ENCODE measurements around the gene MAP3K6.

The MAP3K6 gene

DNA sequence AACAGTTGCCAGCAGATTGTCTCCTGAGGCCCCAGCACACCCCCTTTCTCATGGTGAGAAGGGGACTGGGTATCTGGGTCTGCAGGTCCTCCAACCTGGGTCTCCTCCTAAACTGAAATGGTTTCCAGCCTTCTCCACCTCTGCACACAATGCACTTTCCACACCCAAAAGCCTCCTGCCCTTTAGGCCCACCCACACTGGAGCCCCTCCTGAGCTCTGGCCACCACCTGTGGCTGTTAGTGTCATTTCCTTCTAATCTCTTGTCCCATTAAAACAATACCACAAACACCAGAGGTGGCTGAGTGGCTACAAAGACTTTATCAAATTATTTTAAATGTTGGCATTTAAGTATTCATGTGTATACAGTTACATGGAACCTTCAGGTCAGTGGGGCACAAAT lies 37.2 kb upstream of the MAP3K6 start:
- Histone ChIP-seq H3K27me3 (ENCODE audit: insufficient read depth, low read length) (no peaks in the 10 kb centered on the region), H4K8ac (ENCODE audit: low read depth, low read length) (no peak overlapping the region), H2AFZ (ENCODE audit: insufficient read depth, low read length, poor library complexity) (no peak overlapping the region), H2AK5ac (ENCODE audit: low read length) (no peak overlapping the region), H3K18ac (ENCODE audit: low read length) (no peak overlapping the region), H3K9me3 (ENCODE audit: insufficient read depth, low read depth, low read length) (peaks cover 4% of the 10 kb centered on the region), H3K14ac (ENCODE audit: low read length) (no peak overlapping the region), H3K4me1 (ENCODE audit: control insufficient read depth in 1 of 2, insufficient read depth in 2 of 2, low read length in 2 of 2) (peaks cover 11 to 23% of the 10 kb centered on the region in 2 experiments), H4K91ac (ENCODE audit: low read depth, low read length) (no peak overlapping the region), H3K23ac (ENCODE audit: low read length) (no peak overlapping the region), H2BK12ac (ENCODE audit: low read length) (no peak overlapping the region), H3K79me1 (ENCODE audit: low read length) (peaks cover 4% of the 10 kb centered on the region), H2BK120ac (ENCODE audit: insufficient read depth, low read length, poor library complexity) (no peak overlapping the region), H3K4me3 (ENCODE audit: low read depth, low read length) (no peak overlapping the region), H4K12ac (ENCODE audit: low read depth, low read length) (no peak overlapping the region), H3K9ac (ENCODE audit: low read length) (no peak overlapping the region), H3K4ac (ENCODE audit: low read depth, low read length) (no peak overlapping the region), H3K27ac (ENCODE audit: low read depth, low read length) (no peak overlapping the region), H2BK5ac (ENCODE audit: low read depth, low read length, poor library complexity) (no peak overlapping the region), H3K79me2 (ENCODE audit: control insufficient read depth, insufficient read depth, low read length, poor library complexity) (no peaks in the 10 kb centered on the region), H3K4me2 (ENCODE audit: low read length) (no peak overlapping the region), H3K36me3 (ENCODE audit: control insufficient read depth in 1 of 2, insufficient read depth in 2 of 2, low read length in 2 of 2) (peaks cover 11 to 19% of the 10 kb centered on the region in 2 experiments)
- DNase-seq = no peak

DNA sequence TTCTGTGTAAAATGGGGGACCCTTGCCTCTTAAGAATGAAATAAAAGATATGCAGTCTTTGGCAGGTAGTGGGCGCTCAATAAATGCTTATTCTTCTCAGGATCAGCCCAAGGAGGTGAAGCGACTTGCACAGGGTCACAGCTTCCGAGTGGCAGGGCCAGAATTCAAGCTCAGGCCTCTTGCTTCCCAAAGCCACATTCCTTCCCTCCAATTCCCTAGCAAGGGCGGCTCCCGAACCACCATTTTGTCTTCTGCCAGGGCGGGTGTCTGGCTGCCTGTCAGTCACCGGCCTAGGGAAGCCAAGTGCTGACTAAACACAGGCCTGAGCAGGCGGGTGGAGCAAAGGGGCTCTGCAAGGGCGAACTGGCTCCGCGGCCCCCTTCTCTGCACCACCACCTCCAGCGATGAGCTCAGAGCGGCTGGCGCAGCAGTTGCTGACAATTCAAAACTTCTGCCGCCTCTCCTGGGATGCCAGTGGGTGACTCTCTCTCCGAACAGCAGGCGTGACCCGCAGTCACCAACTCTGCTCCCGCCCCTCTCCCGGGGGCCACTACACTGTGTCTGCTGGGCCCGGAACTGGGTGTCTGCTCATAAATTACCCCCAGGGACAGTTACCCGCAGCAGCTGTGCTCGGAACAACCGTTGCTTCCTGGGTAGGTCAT lies 36.4 kb upstream of the MAP3K6 start:
- peak; percentile 85 to 92 for DNase-seq
- no peak overlapping the region for H3K14ac ChIP-seq (ENCODE audit: low read length)
- H2BK120ac ChIP-seq (ENCODE audit: insufficient read depth, low read length, poor library complexity) = no peak overlapping the region
- no peak overlapping the region for H2BK5ac ChIP-seq (ENCODE audit: low read depth, low read length, poor library complexity)
- peaks cover 4% of the 10 kb centered on the region for H3K9me3 ChIP-seq (ENCODE audit: insufficient read depth, low read depth, low read length)
- peaks cover 10 to 15% of the 10 kb centered on the region in 2 experiments for H3K36me3 ChIP-seq (ENCODE audit: control insufficient read depth in 1 of 2, insufficient read depth in 2 of 2, low read length in 2 of 2)
- no peaks in the 10 kb centered on the region for H3K27me3 ChIP-seq (ENCODE audit: insufficient read depth, low read length)
- H3K27ac ChIP-seq (ENCODE audit: low read depth, low read length) = peak overlapping the region; percentile 1
- peaks cover 11 to 23% of the 10 kb centered on the region in 2 experiments for H3K4me1 ChIP-seq (ENCODE audit: control insufficient read depth in 1 of 2, insufficient read depth in 2 of 2, low read length in 2 of 2)
- H4K8ac ChIP-seq (ENCODE audit: low read depth, low read length) = no peak overlapping the region
- peaks cover 4% of the 10 kb centered on the region for H3K79me1 ChIP-seq (ENCODE audit: low read length)
- no peaks in the 10 kb centered on the region for H3K79me2 ChIP-seq (ENCODE audit: control insufficient read depth, insufficient read depth, low read length, poor library complexity)
- H3K9ac ChIP-seq (ENCODE audit: low read length) = no peak overlapping the region
- no peak overlapping the region for H3K18ac ChIP-seq (ENCODE audit: low read length)
- no peak overlapping the region for H3K4ac ChIP-seq (ENCODE audit: low read depth, low read length)
- no peak overlapping the region for H4K12ac ChIP-seq (ENCODE audit: low read depth, low read length)
- WGBS (ENCODE audit: extremely low coverage, insufficient coverage, insufficient read length) = no CpG with 5 or more reads among the region's 24 CpGs
- H2AK5ac ChIP-seq (ENCODE audit: low read length) = no peak overlapping the region
- H3K23ac ChIP-seq (ENCODE audit: low read length) = no peak overlapping the region
- H3K4me3 ChIP-seq (ENCODE audit: low read depth, low read length) = no peak overlapping the region
- no peak overlapping the region for H4K91ac ChIP-seq (ENCODE audit: low read depth, low read length)
- no peak overlapping the region for H2AFZ ChIP-seq (ENCODE audit: insufficient read depth, low read length, poor library complexity)
- no peak overlapping the region for H3K4me2 ChIP-seq (ENCODE audit: low read length)
- H2BK12ac ChIP-seq (ENCODE audit: low read length) = no peak overlapping the region

DNA sequence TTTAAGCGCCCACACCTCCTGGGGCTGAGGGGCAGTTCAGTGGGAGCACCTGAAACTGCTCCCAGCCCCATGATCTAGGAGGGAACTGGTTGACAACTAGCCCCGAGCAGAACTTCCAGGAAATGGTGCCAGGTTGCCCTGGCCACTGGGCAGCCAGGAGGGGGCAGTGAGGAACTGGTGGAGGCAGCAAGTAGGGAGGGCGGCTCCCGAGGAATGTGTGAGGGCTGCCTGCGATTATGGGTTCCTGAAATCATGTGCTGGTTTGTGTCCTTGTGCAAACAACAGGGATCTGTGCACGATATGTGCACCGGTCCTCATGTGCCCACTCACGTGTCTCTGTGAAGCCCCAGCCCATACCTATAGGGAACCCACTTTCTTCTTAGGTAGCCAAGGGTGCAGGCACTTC lies 35.6 kb upstream of the MAP3K6 start:
- DNase-seq = peak in 1 of 2 donors; percentile 33
- peaks cover 5 to 6% of the 10 kb centered on the region in 2 experiments for H3K36me3 ChIP-seq (ENCODE audit: control insufficient read depth in 1 of 2, insufficient read depth in 2 of 2, low read length in 2 of 2)

DNA sequence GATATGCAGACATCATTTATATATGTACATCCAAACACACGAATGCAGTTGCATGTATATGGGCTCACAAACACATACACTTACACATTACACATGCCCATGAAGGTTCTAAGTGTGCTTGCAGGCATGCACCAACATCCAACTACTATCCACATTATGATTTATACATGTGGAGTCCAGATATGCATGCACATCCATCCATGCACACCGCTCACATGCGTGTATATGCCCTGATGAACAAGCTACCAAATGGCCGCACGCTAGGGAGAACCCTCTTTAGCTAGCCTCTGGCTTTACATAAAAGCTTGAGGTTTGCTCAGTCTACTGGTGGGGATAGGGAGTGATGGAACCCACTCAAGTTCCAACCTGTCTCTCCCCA lies 34.2 kb upstream of the MAP3K6 start:
- no CpG with 5 or more reads among the region's 5 CpGs for WGBS (ENCODE audit: extremely low coverage, insufficient coverage, insufficient read length)
- no peak overlapping the region for H2BK12ac ChIP-seq (ENCODE audit: low read length)

More for the DNA sequence above, 35.6 kb upstream of the MAP3K6 start:
- H2AK5ac ChIP-seq (ENCODE audit: low read length) = no peak overlapping the region
- no peak overlapping the region for H3K23ac ChIP-seq (ENCODE audit: low read length)
- H3K4me2 ChIP-seq (ENCODE audit: low read length) = no peak overlapping the region
- no peaks in the 10 kb centered on the region for H3K79me2 ChIP-seq (ENCODE audit: control insufficient read depth, insufficient read depth, low read length, poor library complexity)
- H3K9me3 ChIP-seq (ENCODE audit: insufficient read depth, low read depth, low read length) = peaks cover 4% of the 10 kb centered on the region
- H4K8ac ChIP-seq (ENCODE audit: low read depth, low read length) = peak overlapping the region; percentile 19
- H3K9ac ChIP-seq (ENCODE audit: low read length) = no peak overlapping the region
- H3K4ac ChIP-seq (ENCODE audit: low read depth, low read length) = no peak overlapping the region
- peaks cover 4% of the 10 kb centered on the region for H3K79me1 ChIP-seq (ENCODE audit: low read length)
- no peaks in the 10 kb centered on the region for H3K27me3 ChIP-seq (ENCODE audit: insufficient read depth, low read length)
- no peak overlapping the region for H2BK5ac ChIP-seq (ENCODE audit: low read depth, low read length, poor library complexity)
- peak overlapping the region; percentile 16 for H4K91ac ChIP-seq (ENCODE audit: low read depth, low read length)
- no peak overlapping the region for H2AFZ ChIP-seq (ENCODE audit: insufficient read depth, low read length, poor library complexity)
- no peak overlapping the region for H3K27ac ChIP-seq (ENCODE audit: low read depth, low read length)
- no peak overlapping the region for H3K4me3 ChIP-seq (ENCODE audit: low read depth, low read length)
- no peak overlapping the region for H3K18ac ChIP-seq (ENCODE audit: low read length)
- H3K14ac ChIP-seq (ENCODE audit: low read length) = no peak overlapping the region
- WGBS (ENCODE audit: extremely low coverage, insufficient coverage, insufficient read length) = no CpG with 5 or more reads among the region's 8 CpGs
- no peak overlapping the region for H2BK12ac ChIP-seq (ENCODE audit: low read length)
- no peak overlapping the region for H4K12ac ChIP-seq (ENCODE audit: low read depth, low read length)
- H2BK120ac ChIP-seq (ENCODE audit: insufficient read depth, low read length, poor library complexity) = no peak overlapping the region
- peaks cover 11 to 23% of the 10 kb centered on the region in 2 experiments for H3K4me1 ChIP-seq (ENCODE audit: control insufficient read depth in 1 of 2, insufficient read depth in 2 of 2, low read length in 2 of 2)

More for the DNA sequence above, 34.2 kb upstream of the MAP3K6 start:
- Histone ChIP-seq H4K12ac (ENCODE audit: low read depth, low read length) (no peak overlapping the region), H3K27me3 (ENCODE audit: insufficient read depth, low read length) (no peaks in the 10 kb centered on the region), H3K18ac (ENCODE audit: low read length) (no peak overlapping the region), H3K79me1 (ENCODE audit: low read length) (peaks cover 4% of the 10 kb centered on the region), H3K27ac (ENCODE audit: low read depth, low read length) (no peak overlapping the region), H3K79me2 (ENCODE audit: control insufficient read depth, insufficient read depth, low read length, poor library complexity) (no peaks in the 10 kb centered on the region), H2BK120ac (ENCODE audit: insufficient read depth, low read length, poor library complexity) (no peak overlapping the region), H3K4me3 (ENCODE audit: low read depth, low read length) (no peak overlapping the region), H3K23ac (ENCODE audit: low read length) (no peak overlapping the region), H3K9ac (ENCODE audit: low read length) (no peak overlapping the region), H3K9me3 (ENCODE audit: insufficient read depth, low read depth, low read length) (peaks cover 4% of the 10 kb centered on the region), H3K4ac (ENCODE audit: low read depth, low read length) (no peak overlapping the region), H2AK5ac (ENCODE audit: low read length) (no peak overlapping the region), H3K4me2 (ENCODE audit: low read length) (no peak overlapping the region), H3K14ac (ENCODE audit: low read length) (no peak overlapping the region), H2AFZ (ENCODE audit: insufficient read depth, low read length, poor library complexity) (no peak overlapping the region), H4K8ac (ENCODE audit: low read depth, low read length) (no peak overlapping the region), H4K91ac (ENCODE audit: low read depth, low read length) (no peak overlapping the region), H3K4me1 (ENCODE audit: control insufficient read depth in 1 of 2, insufficient read depth in 2 of 2, low read length in 2 of 2) (peaks cover 11 to 20% of the 10 kb centered on the region in 2 experiments), H2BK5ac (ENCODE audit: low read depth, low read length, poor library complexity) (no peak overlapping the region), H3K36me3 (ENCODE audit: control insufficient read depth in 1 of 2, insufficient read depth in 2 of 2, low read length in 2 of 2) (no peaks in the 10 kb centered on the region)
- no peak for DNase-seq
